Measurements from ENCODE around the gene CDX1.

DNA sequence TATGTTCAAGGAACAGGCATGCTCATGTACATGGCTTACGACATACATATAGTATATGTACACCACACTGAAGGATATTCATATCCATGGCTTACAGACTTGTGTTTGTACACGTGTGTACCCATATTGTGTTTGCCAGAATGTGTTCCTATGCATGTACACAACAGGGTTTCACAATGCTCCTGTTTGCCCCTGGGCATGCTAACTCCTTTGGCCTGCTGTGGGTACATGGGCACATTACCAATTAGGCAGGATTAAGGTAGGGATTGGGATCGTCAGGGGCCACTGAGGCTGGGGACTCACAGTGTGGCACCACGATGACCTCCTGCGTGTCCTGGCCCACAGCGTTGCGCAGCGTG is 37.1 kb upstream of the CDX1 start:
- TF ChIP-seq EZH2 (IDR thresholded peaks at IDR 0.05) (no peak), EZH2phosphoT487 (IDR thresholded peaks at IDR 0.05) (no peak)
- TF ChIP-seq, protein P1, sequence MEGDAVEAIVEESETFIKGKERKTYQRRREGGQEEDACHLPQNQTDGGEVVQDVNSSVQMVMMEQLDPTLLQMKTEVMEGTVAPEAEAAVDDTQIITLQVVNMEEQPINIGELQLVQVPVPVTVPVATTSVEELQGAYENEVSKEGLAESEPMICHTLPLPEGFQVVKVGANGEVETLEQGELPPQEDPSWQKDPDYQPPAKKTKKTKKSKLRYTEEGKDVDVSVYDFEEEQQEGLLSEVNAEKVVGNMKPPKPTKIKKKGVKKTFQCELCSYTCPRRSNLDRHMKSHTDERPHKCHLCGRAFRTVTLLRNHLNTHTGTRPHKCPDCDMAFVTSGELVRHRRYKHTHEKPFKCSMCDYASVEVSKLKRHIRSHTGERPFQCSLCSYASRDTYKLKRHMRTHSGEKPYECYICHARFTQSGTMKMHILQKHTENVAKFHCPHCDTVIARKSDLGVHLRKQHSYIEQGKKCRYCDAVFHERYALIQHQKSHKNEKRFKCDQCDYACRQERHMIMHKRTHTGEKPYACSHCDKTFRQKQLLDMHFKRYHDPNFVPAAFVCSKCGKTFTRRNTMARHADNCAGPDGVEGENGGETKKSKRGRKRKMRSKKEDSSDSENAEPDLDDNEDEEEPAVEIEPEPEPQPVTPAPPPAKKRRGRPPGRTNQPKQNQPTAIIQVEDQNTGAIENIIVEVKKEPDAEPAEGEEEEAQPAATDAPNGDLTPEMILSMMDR (IDR thresholded peaks at IDR 0.05): no peak

Measured in neural progenitor cell (in vitro differentiated cells).